IMR-90 (cell line): Measurements from ENCODE around the gene SEMA6A.

Source experiments
- BHLHE40 ChIP-seq: fragments of 150-350 bp; IDR thresholded peaks from 2 replicates; pipeline ENCODE4 v1.6.1; 2016; ENCODE audit warnings: mild to moderate bottlenecking, low read depth, low read length
- CEBPB ChIP-seq: IDR thresholded peaks from 2 replicates; pipeline ENCODE4 v1.6.1; 2012; ENCODE audit warnings: low read depth, low read length, improper control_type of control experiment
- CTCF ChIP-seq: conservative IDR thresholded peaks from 2 replicates; pipeline ENCODE4 v1.5.1; 2012; ENCODE audit warnings: mild to moderate bottlenecking, low read depth, low read length, improper control_type of control experiment
- MAFK ChIP-seq: IDR thresholded peaks from 2 replicates; pipeline ENCODE4 v1.6.1; 2012; ENCODE audit warnings: low read depth, low read length, improper control_type of control experiment
- POLR2A ChIP-seq: IDR thresholded peaks from 2 replicates; pipeline ENCODE4 v1.6.1; 2012; ENCODE audit warnings: mild to moderate bottlenecking, low read depth, low read length
- RAD21 ChIP-seq: IDR thresholded peaks from 2 replicates; pipeline ENCODE4 v1.6.1; 2012; ENCODE audit warnings: low read length, improper control_type of control experiment
- RCOR1 ChIP-seq: IDR thresholded peaks from 2 replicates; pipeline ENCODE4 v1.6.1; 2012; ENCODE audit warnings: mild to moderate bottlenecking, low read length, improper control_type of control experiment; ENCODE audit not compliant: insufficient replicate concordance

- TF ChIP-seq POLR2A (no peak), CTCF (no peak), RAD21 (no peak), BHLHE40 (no peak), MAFK (no peak), CEBPB (no peak), RCOR1 (no peak)
Measured at GRCh38 chr5:116497631-116498030, 77.0 kb downstream of the SEMA6A start.
